ENCODE data around the gene PDZD8.

DNA sequence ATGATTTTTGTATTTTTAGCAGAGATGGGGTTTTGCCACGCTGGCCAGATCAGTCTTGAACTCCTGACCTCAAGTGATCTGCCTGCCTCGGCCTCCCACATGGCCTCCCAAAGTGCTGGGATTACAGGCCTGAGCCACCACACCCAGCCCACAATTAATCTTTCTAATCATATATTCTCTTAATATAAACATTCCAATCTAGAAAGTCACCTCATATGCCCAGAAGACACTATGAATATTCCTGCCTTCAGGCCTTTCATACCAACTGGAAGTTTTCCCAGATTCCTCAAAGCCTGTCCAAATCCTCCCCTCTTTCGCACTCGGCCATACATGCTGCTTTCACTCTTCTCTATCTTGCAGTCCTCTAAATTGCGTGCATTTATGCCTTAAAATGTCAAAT lies 32.6 kb downstream of the PDZD8 start:
- TF ChIP-seq GATA3 (IDR thresholded peaks at IDR 0.05; ENCODE audit: low read depth, low read length): no peak
- no peak for TF ChIP-seq GATA2 (IDR thresholded peaks at IDR 0.05; ENCODE audit: low read depth, low read length)
